ENCODE data around the gene APPL2.

The APPL2 gene

GRCh38 chr12:105271364-105271763 is 35.4 kb upstream of the APPL2 start:
- no peak for TF ChIP-seq CTCF (conservative IDR thresholded peaks at IDR 0.05; ENCODE audit: low read depth, low read length)
- no peak overlapping the region for H3K4me3 ChIP-seq (ENCODE audit: low read depth, low read length)
- no peak for DNase-seq (ENCODE audit: low read depth)

GRCh38 chr12:105270671-105271255 is 34.8 kb upstream of the APPL2 start:
- no peak for DNase-seq (ENCODE audit: low read depth)
- no peak overlapping the region for H3K4me3 ChIP-seq (ENCODE audit: low read depth, low read length)
- TF ChIP-seq CTCF (conservative IDR thresholded peaks at IDR 0.05; ENCODE audit: low read depth, low read length) = no peak

- H3K4me3 ChIP-seq (ENCODE audit: low read depth, low read length) = no peak overlapping the region
- TF ChIP-seq CTCF (conservative IDR thresholded peaks at IDR 0.05; ENCODE audit: low read depth, low read length) = no peak
- no peak for DNase-seq (ENCODE audit: low read depth)
Observed at GRCh38 chr12:105267711-105268110, 31.7 kb upstream of the APPL2 start.

GRCh38 chr12:105264771-105265170 is 28.8 kb upstream of the APPL2 start:
- TF ChIP-seq CTCF (conservative IDR thresholded peaks at IDR 0.05; ENCODE audit: low read depth, low read length) = no peak
- H3K4me3 ChIP-seq (ENCODE audit: low read depth, low read length) = no peak overlapping the region
- DNase-seq (ENCODE audit: low read depth) = no peak

GRCh38 chr12:105262461-105263184 is 26.6 kb upstream of the APPL2 start:
- DNase-seq (ENCODE audit: low read depth) = peak; percentile 8
- no peak for TF ChIP-seq CTCF (conservative IDR thresholded peaks at IDR 0.05; ENCODE audit: low read depth, low read length)
- no peak overlapping the region for H3K4me3 ChIP-seq (ENCODE audit: low read depth, low read length)

GRCh38 chr12:105261010-105261409 is 25.0 kb upstream of the APPL2 start:
- DNase-seq (ENCODE audit: low read depth) = no peak
- no peak overlapping the region for H3K4me3 ChIP-seq (ENCODE audit: low read depth, low read length)
- TF ChIP-seq CTCF (conservative IDR thresholded peaks at IDR 0.05; ENCODE audit: low read depth, low read length) = no peak

- H3K4me3 ChIP-seq (ENCODE audit: low read depth, low read length) = no peak overlapping the region
- no peak for DNase-seq (ENCODE audit: low read depth)
- TF ChIP-seq CTCF (conservative IDR thresholded peaks at IDR 0.05; ENCODE audit: low read depth, low read length) = no peak
Observed at GRCh38 chr12:105259226-105259625, 23.3 kb upstream of the APPL2 start.

Measured in choroid plexus epithelial cell (primary cell).